ENCODE results near the gene LGR4. TPM values are rescaled to one million over a fixed set of nuclear protein-coding genes. Genes with fewer than 3 reads are reported as not detected.

The LGR4 gene
- total RNA-seq, 1 donor from 2014 or later: 50.6 TPM

GRCh38 chr11:27431808-27432207, 40.8 kb downstream of the LGR4 start:
- no peak for DNase-seq (ENCODE audit: low spot score)

- no peak for DNase-seq (ENCODE audit: low spot score)
Observed at GRCh38 chr11:27429761-27430393, 42.7 kb downstream of the LGR4 start.

- DNase-seq (ENCODE audit: low spot score): no peak
Observed at GRCh38 chr11:27427183-27427980, 45.2 kb downstream of the LGR4 start.

GRCh38 chr11:27425814-27426213, 46.8 kb downstream of the LGR4 start:
- DNase-seq (ENCODE audit: low spot score): no peak

- no peak for DNase-seq (ENCODE audit: low spot score)
Observed at GRCh38 chr11:27423125-27423524, 49.5 kb downstream of the LGR4 start.

GRCh38 chr11:27421819-27422494, 50.6 kb downstream of the LGR4 start:
- no peak for DNase-seq (ENCODE audit: low spot score)

GRCh38 chr11:27420722-27421572, 51.6 kb downstream of the LGR4 start:
- DNase-seq (ENCODE audit: low spot score): no peak

GRCh38 chr11:27420217-27420616, 52.4 kb downstream of the LGR4 start:
- no peak for DNase-seq (ENCODE audit: low spot score)

- no peak for DNase-seq (ENCODE audit: low spot score)
Observed at GRCh38 chr11:27418356-27418755, 54.2 kb downstream of the LGR4 start.

- DNase-seq (ENCODE audit: low spot score): no peak
Observed at GRCh38 chr11:27416568-27417176, 55.9 kb downstream of the LGR4 start.

- DNase-seq (ENCODE audit: low spot score): no peak
Observed at GRCh38 chr11:27414644-27415043, 57.9 kb downstream of the LGR4 start.

GRCh38 chr11:27413218-27413617, 59.4 kb downstream of the LGR4 start:
- no peak for DNase-seq (ENCODE audit: low spot score)

- no peak for DNase-seq (ENCODE audit: low spot score)
Observed at GRCh38 chr11:27412192-27412691, 60.3 kb downstream of the LGR4 start.

GRCh38 chr11:27411328-27411727, 61.3 kb downstream of the LGR4 start:
- DNase-seq (ENCODE audit: low spot score): no peak

GRCh38 chr11:27410272-27410671, 62.3 kb downstream of the LGR4 start:
- DNase-seq (ENCODE audit: low spot score): no peak

GRCh38 chr11:27409742-27410141, 62.8 kb downstream of the LGR4 start:
- no peak for DNase-seq (ENCODE audit: low spot score)

GRCh38 chr11:27409049-27409448, 63.5 kb downstream of the LGR4 start:
- DNase-seq (ENCODE audit: low spot score): no peak

- DNase-seq (ENCODE audit: low spot score): no peak
Observed at GRCh38 chr11:27408246-27408800, 64.3 kb downstream of the LGR4 start.

GRCh38 chr11:27406498-27407354, 65.9 kb downstream of the LGR4 start:
- no peak for DNase-seq (ENCODE audit: low spot score)

All from mesenteric fat pad (tissue), 1 donor.